Endothelial cell of umbilical vein (primary cell): ENCODE measurements around the gene COPS4. TPM values are rescaled to one million over a fixed set of nuclear protein-coding genes. Genes with fewer than 3 reads are reported as not detected.

Experiments
- BruUV-seq: library from RNA; stranded (reverse); fragments of 400-500 nt; replicated peaks from 2 replicates; lab custom pipeline; 2021; lab: Mats Ljungman, UMichigan
- CTCF ChIA-PET: fragments of 300-600, 350-600 bp; sonication (Branson Sonifier 250); formaldehyde crosslinking; loops from one replicate; lab custom pipeline; 2021; ENCODE audit warnings: antibody characterized with exemption, inconsistent platforms; lab: Charles Lee
- POLR2A ChIA-PET: fragments of 300-600, 350-600 bp; sonication (Branson Sonifier 250); formaldehyde crosslinking; loops from one replicate; lab custom pipeline; 2021; ENCODE audit warnings: antibody characterized with exemption, inconsistent platforms; lab: Charles Lee
- DNase-seq: peaks from one replicate; pipeline ENCODE4 v3.0.0-alpha.2; 2011; ENCODE audit warnings: low read depth, low spot score
- FAIRE-seq: peaks from 2 replicates; lab custom pipeline; 2011; peaks lifted over from hg19 to GRCh38; lab: Jason Lieb, UNC
- H2AFZ ChIP-seq: 2 replicates; pipeline ENCODE4 v1.6.0; 2012; ENCODE audit warnings: low read depth, low read length, control low read depth, inconsistent platforms
- H3K27ac ChIP-seq: 2 replicates; pipeline ENCODE4 v1.5.1; 2011; ENCODE audit warnings: low read depth, mild to moderate bottlenecking, control low read depth, low read length, moderate library complexity; ENCODE audit not compliant: insufficient read depth
- H3K27me3 ChIP-seq, 2 experiments: 2 replicates each; pipeline versions ENCODE4 v1.6.0 to v1.6.1; 2011; ENCODE audit warnings: low read length in 2 of 2, mixed read lengths in 1 of 2; ENCODE audit not compliant: control insufficient read depth in 2 of 2, insufficient read depth in 2 of 2
- H3K36me3 ChIP-seq, 2 experiments: 2 replicates in 1 of 2; 3 replicates in 1 of 2; pipeline ENCODE4 v1.5.1; 2011; ENCODE audit warnings: low read length in 2 of 2, mild to moderate bottlenecking in 1 of 2, moderate library complexity in 1 of 2; ENCODE audit not compliant: control insufficient read depth in 2 of 2, insufficient read depth in 2 of 2; ENCODE audit errors: extremely low read depth in 1 of 2
- H3K4me1 ChIP-seq: 3 replicates; pipeline ENCODE4 v1.5.1; 2011; ENCODE audit warnings: mild to moderate bottlenecking, low read length; ENCODE audit not compliant: control insufficient read depth, insufficient read depth; ENCODE audit errors: extremely low read depth
- H3K4me2 ChIP-seq: 2 replicates; pipeline ENCODE4 v1.6.1; 2011; ENCODE audit warnings: low read length, control low read depth, mixed read lengths; ENCODE audit not compliant: insufficient read depth
- H3K4me3 ChIP-seq, 3 experiments: fragments of 200-600 bp in 1 of 3; sonication (generic), shearing (Covaris generic) in 1 of 3; replicated peaks in 1 of 3; 2 replicates each; pipeline ENCODE4 v1.5.1; 2011 to 2016; ENCODE audit warnings: control low read depth in 3 of 3, low read length in 3 of 3, mild to moderate bottlenecking in 2 of 3, inconsistent platforms in 1 of 3, low read depth in 1 of 3, moderate library complexity in 1 of 3; ENCODE audit not compliant: insufficient read depth in 1 of 3
- H3K79me2 ChIP-seq: 2 replicates; pipeline ENCODE4 v1.6.0; 2012; ENCODE audit warnings: low read length, inconsistent platforms; ENCODE audit not compliant: control insufficient read depth, insufficient read depth
- H3K9ac ChIP-seq: replicated peaks from 2 replicates; pipeline ENCODE3; 2011; ENCODE audit warnings: low read length, control low read depth; ENCODE audit not compliant: insufficient read depth; ENCODE audit errors: extremely low read depth
- H3K9me1 ChIP-seq: replicated peaks from 3 replicates; pipeline ENCODE4 v1.6.0; 2011; ENCODE audit warnings: mild to moderate bottlenecking, low read length; ENCODE audit not compliant: control insufficient read depth, insufficient read depth; ENCODE audit errors: extremely low read depth
- H3K9me3 ChIP-seq: replicated peaks from 2 replicates; pipeline ENCODE4 v1.5.1; 2012; ENCODE audit warnings: low read length, inconsistent platforms; ENCODE audit not compliant: control insufficient read depth, insufficient read depth
- H4K20me1 ChIP-seq: replicated peaks from 2 replicates; pipeline ENCODE3; 2011; ENCODE audit warnings: mild to moderate bottlenecking, low read length; ENCODE audit not compliant: control insufficient read depth, insufficient read depth; ENCODE audit errors: extremely low read depth
- EZH2 ChIP-seq: IDR thresholded peaks from 2 replicates; pipeline ENCODE4 v1.6.1; 2012; ENCODE audit warnings: borderline replicate concordance, low read depth, mild to moderate bottlenecking, moderate library complexity, low read length, inconsistent platforms; ENCODE audit not compliant: severe bottlenecking
- FOS ChIP-seq: IDR thresholded peaks from 2 replicates; pipeline ENCODE4 v1.6.1; 2011; ENCODE audit warnings: mild to moderate bottlenecking, low read length, moderate library complexity, borderline replicate concordance; ENCODE audit not compliant: insufficient read depth
- JUN ChIP-seq: IDR thresholded peaks from 2 replicates; pipeline ENCODE4 v1.6.1; 2011; ENCODE audit warnings: borderline replicate concordance, low read depth; ENCODE audit not compliant: insufficient read length, insufficient read depth
- MYC ChIP-seq: IDR thresholded peaks from one replicate; pipeline ENCODE4 v1.6.1; 2011; ENCODE audit warnings: mild to moderate bottlenecking, low read depth, low read length
- POLR2AphosphoS5 ChIP-seq: IDR thresholded peaks from 2 replicates; pipeline ENCODE4 v1.6.1; 2012; ENCODE audit warnings: low read depth, mild to moderate bottlenecking, control low read depth, low read length, moderate library complexity; ENCODE audit not compliant: insufficient read depth
- dilution Hi-C: fragments of 300-500 bp; cut with MboI; formaldehyde crosslinking; loops from one replicate; pipeline ENCODE4 v1.15.0; 2019; ENCODE audit warnings: low sequenced_read_pairs; ENCODE audit not compliant: extremely low pct_ligation_motif_present
- intact Hi-C: fragments of 100-400 bp; cut with micrococcal nuclease; formaldehyde crosslinking; loops from one replicate; pipeline ENCODE4 v1.10.0; 2022
- polyA plus RNA-seq, 4 experiments: library from polyadenylated mRNA; depleted of rRNA in 3 of 4; stranded (reverse) in 3 of 4; unstranded in 1 of 4; fragments of >200 nt; gene quantifications; 2 replicates each; pipeline versions ENCODE4 v1.2.1 to v1.2.3, GENCODE V29; 2011 to 2012; ENCODE audit warnings: missing spikeins in 1 of 4
- total RNA-seq: library from RNA; stranded (reverse); gene quantifications from 2 replicates; pipeline ENCODE4 v1.2.3, GENCODE V29; 2021
- TF ChIP-seq, protein P1 (sequence below), 2 donors: IDR thresholded peaks; 1 replicate in 1 of 2; 2 replicates in 1 of 2; pipeline ENCODE4 v1.5.1; 2011; ENCODE audit warnings: low read length in 2 of 2, mild to moderate bottlenecking in 2 of 2, moderate library complexity in 2 of 2, control low read depth in 1 of 2, inconsistent platforms in 1 of 2, low read depth in 1 of 2; ENCODE audit not compliant: insufficient read depth in 1 of 2; ENCODE audit errors: extremely low read depth in 1 of 2

COPS4 gene
- total and polyA plus RNA-seq, 2 donors (not counting 3 experiments of a cell fraction or from before 2014, with no cell fraction given): 29.8 to 53.0 TPM

DNA sequence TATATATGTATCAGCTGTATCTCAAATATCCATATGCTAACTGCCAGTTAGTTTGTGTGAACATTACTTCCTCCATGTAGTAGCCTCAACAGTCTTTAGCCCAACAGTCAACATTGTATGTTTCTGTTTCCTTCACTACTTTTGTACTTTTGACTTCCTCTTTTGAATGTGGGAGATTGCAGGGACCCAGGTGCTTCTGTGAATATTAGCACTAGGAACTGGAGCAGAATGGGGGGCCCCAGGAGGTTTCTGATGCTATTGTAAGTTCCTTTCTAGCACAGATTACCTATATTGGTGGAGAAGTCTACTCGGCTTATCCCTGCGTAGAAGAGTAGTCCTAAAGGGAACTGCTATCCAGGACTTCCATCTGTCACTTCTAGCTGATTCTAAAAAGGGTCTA is 77.2 kb downstream of the COPS4 start:
- Histone ChIP-seq H3K27me3 (no peaks in the 10 kb centered on the region), H3K4me2 (no peak overlapping the region), H3K9me3 (no peaks in the 10 kb centered on the region), H3K36me3 (no peaks in the 10 kb centered on the region), H3K4me1 (peaks cover 13% of the 10 kb centered on the region), H3K4me3 (no peak overlapping the region), H3K79me2 (no peaks in the 10 kb centered on the region), H3K9ac (no peak overlapping the region), H3K9me1 (no peaks in the 10 kb centered on the region), H4K20me1 (no peaks in the 10 kb centered on the region), H3K27ac (no peak overlapping the region), H2AFZ (no peak overlapping the region)
- TF ChIP-seq MYC (no peak), JUN (no peak), FOS (no peak), POLR2AphosphoS5 (no peak), EZH2 (no peak)
- TF ChIP-seq, protein P1, sequence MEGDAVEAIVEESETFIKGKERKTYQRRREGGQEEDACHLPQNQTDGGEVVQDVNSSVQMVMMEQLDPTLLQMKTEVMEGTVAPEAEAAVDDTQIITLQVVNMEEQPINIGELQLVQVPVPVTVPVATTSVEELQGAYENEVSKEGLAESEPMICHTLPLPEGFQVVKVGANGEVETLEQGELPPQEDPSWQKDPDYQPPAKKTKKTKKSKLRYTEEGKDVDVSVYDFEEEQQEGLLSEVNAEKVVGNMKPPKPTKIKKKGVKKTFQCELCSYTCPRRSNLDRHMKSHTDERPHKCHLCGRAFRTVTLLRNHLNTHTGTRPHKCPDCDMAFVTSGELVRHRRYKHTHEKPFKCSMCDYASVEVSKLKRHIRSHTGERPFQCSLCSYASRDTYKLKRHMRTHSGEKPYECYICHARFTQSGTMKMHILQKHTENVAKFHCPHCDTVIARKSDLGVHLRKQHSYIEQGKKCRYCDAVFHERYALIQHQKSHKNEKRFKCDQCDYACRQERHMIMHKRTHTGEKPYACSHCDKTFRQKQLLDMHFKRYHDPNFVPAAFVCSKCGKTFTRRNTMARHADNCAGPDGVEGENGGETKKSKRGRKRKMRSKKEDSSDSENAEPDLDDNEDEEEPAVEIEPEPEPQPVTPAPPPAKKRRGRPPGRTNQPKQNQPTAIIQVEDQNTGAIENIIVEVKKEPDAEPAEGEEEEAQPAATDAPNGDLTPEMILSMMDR (IDR thresholded peaks at IDR 0.05; ENCODE audit: extremely low read depth in 1 of 2, insufficient read depth in 1 of 2, low read depth in 1 of 2, low read length in 2 of 2): no peak
- FAIRE-seq (no peak), DNase-seq (no peak)
- dilution Hi-C loops (no loop called here), intact Hi-C loops (no loop called here)
- POLR2A ChIA-PET: no interaction called here
- no TSS peak for BruUV-seq
- CTCF ChIA-PET: interaction anchor here (1.2 to 3.6 kb wide), 4 partner anchors 9 to 148 kb away, joined by 3 to 29 read pairs (median 8); no protein-coding TSS in a partner anchor
